K562 (cell line): Measurements from ENCODE around the gene SLC22A23. TPM values are rescaled to one million over a fixed set of nuclear protein-coding genes. Genes with fewer than 3 reads are reported as not detected.
A peak's percentile ranks its signal among the peaks of the same experiment; 100 is the strongest.

ENCODE experiments used
- CBFA2T2 ChIP-seq: fragments of 450-650 bp; conservative IDR thresholded peaks from 2 replicates; pipeline ENCODE4 v1.6.1; 2017; ENCODE audit warnings: mild to moderate bottlenecking
- CEBPG ChIP-seq, 3 experiments: fragments of 200-800 bp in 1 of 3; sonication (Bioruptor generic) in 1 of 3; sonication (generic) in 1 of 3; formaldehyde crosslinking in 1 of 3; IDR thresholded peaks in 2 of 3; conservative IDR thresholded peaks in 1 of 3; 2 replicates each; pipeline versions ENCODE4 v1.6.1 to v1.8.0; 2016 to 2022; ENCODE audit warnings: missing compliant biosample characterization in 2 of 3, missing genetic modification characterization in 2 of 3, mild to moderate bottlenecking in 1 of 3, missing genetic modification reagents in 1 of 3
- CREB3L1 ChIP-seq: fragments of 450-650 bp; IDR thresholded peaks from 2 replicates; pipeline ENCODE4 v1.6.1; 2014; ENCODE audit warnings: low read depth, mild to moderate bottlenecking, moderate library complexity, borderline replicate concordance
- CREM ChIP-seq: IDR thresholded peaks from 2 replicates; pipeline ENCODE4 v1.6.1; 2014; ENCODE audit warnings: antibody characterized with exemption, low read depth
- CXXC5 ChIP-seq: fragments of 250-450 bp; sonication (Bioruptor Pico); IDR thresholded peaks from 2 replicates; pipeline ENCODE4 v1.8.0; 2022; ENCODE audit warnings: inconsistent platforms, mild to moderate bottlenecking, moderate library complexity
- EP300 ChIP-seq: IDR thresholded peaks from 2 replicates; pipeline ENCODE4 v1.6.1; 2012; ENCODE audit warnings: low read length, improper control_type of control experiment
- FOSL1 ChIP-seq: fragments of 200-800 bp; sonication (Bioruptor generic); conservative IDR thresholded peaks from 2 replicates; pipeline ENCODE4 v1.6.1; 2016; ENCODE audit warnings: missing genetic modification characterization, missing compliant biosample characterization
- HEY1 ChIP-seq: fragments of 250-450 bp; sonication (Bioruptor Pico); IDR thresholded peaks from 2 replicates; pipeline ENCODE4 v1.5.0; 2020; ENCODE audit warnings: mild to moderate bottlenecking, moderate library complexity, borderline replicate concordance
- HOXB6 ChIP-seq: fragments of 250-450 bp; sonication (Bioruptor Pico); IDR thresholded peaks from 2 replicates; pipeline ENCODE4 v1.5.1; 2022; ENCODE audit warnings: mild to moderate bottlenecking, borderline replicate concordance
- L3MBTL2 ChIP-seq: fragments of 450-650 bp; IDR thresholded peaks from 2 replicates; pipeline ENCODE4 v1.6.1; 2016; ENCODE audit warnings: mild to moderate bottlenecking, moderate library complexity
- MAX ChIP-seq: sonication (generic); formaldehyde crosslinking; IDR thresholded peaks from 2 replicates; pipeline ENCODE4 v1.9.0; 2022; ENCODE audit warnings: mild to moderate bottlenecking, missing genetic modification reagents
- MXI1 ChIP-seq: IDR thresholded peaks from 2 replicates; pipeline ENCODE4 v1.6.1; 2011; ENCODE audit warnings: low read depth, mild to moderate bottlenecking, improper control_type of control experiment, low read length
- NFIC ChIP-seq: fragments of 450-650 bp; IDR thresholded peaks from 2 replicates; pipeline ENCODE4 v1.6.1; 2017; ENCODE audit warnings: mild to moderate bottlenecking, inconsistent platforms
- POU5F1 ChIP-seq: fragments of 150-350 bp; IDR thresholded peaks from 2 replicates; pipeline ENCODE4 v1.6.1; 2014; ENCODE audit warnings: borderline replicate concordance, low read length, low read depth, mild to moderate bottlenecking; ENCODE audit not compliant: partially characterized antibody
- SMAD4 ChIP-seq: fragments of 250-450 bp; sonication (Bioruptor Pico); conservative IDR thresholded peaks from 2 replicates; pipeline ENCODE4 v1.8.0; 2021; ENCODE audit warnings: inconsistent platforms, mild to moderate bottlenecking, moderate library complexity
- TAL1 ChIP-seq: fragments of 450-650 bp; IDR thresholded peaks from 2 replicates; pipeline ENCODE4 v1.6.1; 2016; ENCODE audit warnings: mild to moderate bottlenecking
- TCF7L2 ChIP-seq: fragments of 150-350 bp; IDR thresholded peaks from 2 replicates; pipeline ENCODE4 v1.6.1; 2016; ENCODE audit warnings: low read depth, mild to moderate bottlenecking, low read length, moderate library complexity
- TEAD4 ChIP-seq, 2 experiments: sonication (generic) in 1 of 2; formaldehyde crosslinking in 1 of 2; IDR thresholded peaks; 2 replicates each; pipeline versions ENCODE4 v1.6.1 to v1.8.0; 2012 to 2022; ENCODE audit warnings: borderline replicate concordance in 1 of 2, inconsistent platforms in 1 of 2, low read length in 1 of 2, mild to moderate bottlenecking in 1 of 2, missing genetic modification reagents in 1 of 2
- TRIM24 ChIP-seq, 2 experiments: fragments of 450-650 bp; IDR thresholded peaks; 2 replicates each; pipeline ENCODE4 v1.6.1; 2016
- ZNF197 ChIP-seq: fragments of 200-800 bp; sonication (Bioruptor generic); IDR thresholded peaks from 2 replicates; pipeline ENCODE4 v1.6.1; 2016; ENCODE audit warnings: low read depth, missing genetic modification characterization, missing compliant biosample characterization
- ZNF668 ChIP-seq: fragments of 250-450 bp; sonication (Bioruptor Pico); IDR thresholded peaks from 2 replicates; pipeline ENCODE4 v1.8.0; 2022; ENCODE audit warnings: mild to moderate bottlenecking, inconsistent platforms
- ZNF740 ChIP-seq, 3 experiments: fragments of 200-800 bp in 1 of 3; sonication (Bioruptor generic) in 1 of 3; sonication (generic) in 1 of 3; formaldehyde crosslinking in 1 of 3; IDR thresholded peaks; 2 replicates each; pipeline versions ENCODE4 v1.6.1 to v1.8.0; 2016 to 2022; ENCODE audit warnings: mild to moderate bottlenecking in 2 of 3, missing compliant biosample characterization in 2 of 3, missing genetic modification characterization in 2 of 3, missing genetic modification reagents in 1 of 3
- ZSCAN29 ChIP-seq: fragments of 450-650 bp; IDR thresholded peaks from 2 replicates; pipeline ENCODE4 v1.6.1; 2017
- polyA plus RNA-seq, 8 experiments: library from polyadenylated mRNA; depleted of rRNA in 4 of 8; stranded (reverse) in 5 of 8; unstranded in 3 of 8; fragments of >200 nt; fragmentation: Nextera tagmentation in 2 of 8; fragmentation: Illumina TruSeq in 1 of 8; extraction: Ambion mirVana in 2 of 8; extraction: Trizol in 1 of 8; gene quantifications; 2 replicates each; pipeline versions ENCODE4 v1.2.1 to v1.2.3, GENCODE V29; 2011 to 2014; ENCODE audit warnings: inconsistent platforms in 1 of 8, missing spikeins in 1 of 8
- total RNA-seq, 7 experiments: library from RNA; depleted of rRNA in 6 of 7; stranded (reverse); fragments of >200 nt in 6 of 7; fragmentation: Illumina TruSeq in 2 of 7; extraction: Trizol in 2 of 7; gene quantifications; 2 replicates each; pipeline versions ENCODE4 v1.2.1 to v1.2.3, GENCODE V29; 2011 to 2021; ENCODE audit warnings: low replicate concordance in 1 of 7

SLC22A23 gene
- total and polyA plus RNA-seq, 9 of the 15 experiments (the other 6 are each of a cell fraction or from before 2014, with no cell fraction given), result 0.30 to 8.7 (median 2.5) TPM

- TF ChIP-seq CREB3L1 (no peak), ZNF668 (no peak), MXI1 (no peak), TRIM24 (IDR thresholded peaks at IDR 0.05) (no peak), CXXC5 (peak; percentile 53), EP300 (peak; percentile 37; the same call in 1 of the 2 replicates), MAX (no peak), ZSCAN29 (no peak), TEAD4 (IDR thresholded peaks at IDR 0.05; ENCODE audit: low read length) (peak; percentile 75), TEAD4 (CRISPR knock-in tag; IDR thresholded peaks at IDR 0.05; ENCODE audit: borderline replicate concordance) (no peak), TAL1 (peak; percentile 64), POU5F1 (no peak), CEBPG (CRISPR knock-in tag; IDR thresholded peaks at IDR 0.05) (no peak), CEBPG (tag; conservative IDR thresholded peaks at IDR 0.05 in 1 of 2, IDR thresholded peaks at IDR 0.05 in 1 of 2) (no peak), L3MBTL2 (no peak), HEY1 (CRISPR knock-in tag) (no peak), TCF7L2 (no peak), FOSL1 (tag) (no peak; the same call in 1 of the 2 replicates), ZNF197 (CRISPR knock-in tag) (no peak), HOXB6 (CRISPR knock-in tag) (no peak), CREM (no peak), SMAD4 (CRISPR knock-in tag) (peak; percentile 98), NFIC (peak; percentile 39; the same call in 1 of the 2 replicates), ZNF740 (CRISPR knock-in tag; IDR thresholded peaks at IDR 0.05) (no peak), ZNF740 (tag; IDR thresholded peaks at IDR 0.05) (no peak), CBFA2T2 (peak; percentile 73)
Observed at GRCh38 chr6:3293271-3294155, 163.3 kb downstream of the SLC22A23 start (continued).
